Measurements from ENCODE around the gene TTBK2. TPM values are rescaled to one million over a fixed set of nuclear protein-coding genes. Genes with fewer than 3 reads are reported as not detected.

Gene TTBK2
- total RNA-seq, 4 donors from 2014 or later, result 8.8 to 20.3 (median 16.2) TPM

DNA sequence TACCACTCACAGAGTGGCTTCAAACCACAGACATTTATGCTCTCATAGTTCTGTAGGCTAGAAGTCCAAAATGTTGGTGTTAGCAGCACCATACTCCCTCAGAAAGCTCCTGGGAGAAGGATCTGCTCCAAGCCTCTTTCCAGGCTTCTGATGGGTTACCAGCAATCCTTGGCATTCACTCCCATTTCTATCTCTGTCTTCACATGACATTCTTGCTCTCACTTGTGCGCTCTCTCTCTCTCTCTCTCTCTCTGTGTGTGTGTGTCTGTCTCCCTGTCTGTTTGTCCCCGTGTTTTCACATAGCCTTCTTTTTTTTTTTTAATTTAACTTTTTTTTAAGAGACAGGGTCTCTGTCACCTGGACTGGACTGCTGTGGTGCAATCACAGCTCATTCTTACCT lies 209.9 kb downstream of the TTBK2 start:
- no peak for TF ChIP-seq POLR2A (IDR thresholded peaks at IDR 0.05)
- TF ChIP-seq, protein P1, sequence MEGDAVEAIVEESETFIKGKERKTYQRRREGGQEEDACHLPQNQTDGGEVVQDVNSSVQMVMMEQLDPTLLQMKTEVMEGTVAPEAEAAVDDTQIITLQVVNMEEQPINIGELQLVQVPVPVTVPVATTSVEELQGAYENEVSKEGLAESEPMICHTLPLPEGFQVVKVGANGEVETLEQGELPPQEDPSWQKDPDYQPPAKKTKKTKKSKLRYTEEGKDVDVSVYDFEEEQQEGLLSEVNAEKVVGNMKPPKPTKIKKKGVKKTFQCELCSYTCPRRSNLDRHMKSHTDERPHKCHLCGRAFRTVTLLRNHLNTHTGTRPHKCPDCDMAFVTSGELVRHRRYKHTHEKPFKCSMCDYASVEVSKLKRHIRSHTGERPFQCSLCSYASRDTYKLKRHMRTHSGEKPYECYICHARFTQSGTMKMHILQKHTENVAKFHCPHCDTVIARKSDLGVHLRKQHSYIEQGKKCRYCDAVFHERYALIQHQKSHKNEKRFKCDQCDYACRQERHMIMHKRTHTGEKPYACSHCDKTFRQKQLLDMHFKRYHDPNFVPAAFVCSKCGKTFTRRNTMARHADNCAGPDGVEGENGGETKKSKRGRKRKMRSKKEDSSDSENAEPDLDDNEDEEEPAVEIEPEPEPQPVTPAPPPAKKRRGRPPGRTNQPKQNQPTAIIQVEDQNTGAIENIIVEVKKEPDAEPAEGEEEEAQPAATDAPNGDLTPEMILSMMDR (IDR thresholded peaks at IDR 0.05 in 4 of 5, conservative IDR thresholded peaks at IDR 0.05 in 1 of 5), result no peak
- Histone ChIP-seq H3K27me3 (no peaks in the 10 kb centered on the region), H3K9me3 (no peaks in the 10 kb centered on the region), H3K27ac (no peak overlapping the region), H3K4me3 (no peak overlapping the region), H3K4me1 (no peaks in the 10 kb centered on the region), H3K36me3 (no peaks in the 10 kb centered on the region)
- DNase-seq, result no peak
- intact Hi-C loops (cut with DNase I; ENCODE audit: low total_unique reads), result no loop called here
- no peak for ATAC-seq
- in situ Hi-C loops (cut with MboI; ENCODE audit: low sequenced_read_pairs in 4 of 4), result loop anchor here in 1 of 4 donors (5.0 kb wide), 1 partner anchor 217 kb away; no protein-coding TSS in a partner anchor

DNA sequence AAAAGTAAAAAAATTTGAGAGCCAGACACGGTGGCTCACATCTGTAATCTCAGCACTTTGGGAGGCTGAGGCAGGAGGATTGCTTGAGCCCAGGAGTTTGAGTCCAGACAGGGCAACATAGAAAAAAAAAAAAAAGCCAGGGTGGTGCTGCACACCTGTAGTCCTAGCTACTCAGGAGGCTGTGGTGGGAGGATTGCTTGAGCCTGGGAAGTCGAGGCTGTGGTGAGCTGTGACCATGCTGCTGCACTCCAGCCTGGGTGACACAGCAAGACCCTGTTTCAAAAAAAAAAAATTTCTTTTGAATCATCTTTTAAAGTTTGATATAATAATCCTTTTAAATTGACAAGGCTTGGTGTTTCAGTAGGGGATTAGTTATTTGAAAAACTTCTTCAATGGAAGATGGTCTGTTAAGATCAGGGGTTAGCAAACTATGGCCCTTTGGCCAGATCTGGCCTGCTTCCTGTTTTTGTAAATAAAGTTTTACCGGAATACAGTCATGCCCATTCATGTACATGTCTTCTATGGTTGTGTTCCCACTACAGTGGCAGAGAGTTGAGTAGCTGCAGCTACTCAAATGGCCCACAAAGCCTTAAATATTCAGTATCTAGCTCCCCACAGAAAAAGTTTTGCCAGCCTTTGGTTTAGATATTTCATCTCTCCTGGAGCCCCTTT lies 212.6 kb downstream of the TTBK2 start:
- Histone ChIP-seq H3K4me3 (no peak overlapping the region), H3K27me3 (no peaks in the 10 kb centered on the region), H3K9me3 (no peaks in the 10 kb centered on the region), H3K4me1 (no peaks in the 10 kb centered on the region), H3K36me3 (no peaks in the 10 kb centered on the region), H3K27ac (no peak overlapping the region)
- TF ChIP-seq, protein P1 (IDR thresholded peaks at IDR 0.05 in 4 of 5, conservative IDR thresholded peaks at IDR 0.05 in 1 of 5), result no peak
- ATAC-seq (no peak), DNase-seq (no peak)
- intact Hi-C loops (cut with DNase I; ENCODE audit: low total_unique reads), result loop anchor here (10.0 kb wide), 1 partner anchor 497 kb away; no protein-coding TSS in a partner anchor
- in situ Hi-C loops (cut with MboI; ENCODE audit: low sequenced_read_pairs in 4 of 4), result loop anchor here in 2 of 4 donors (5.0 to 10.0 kb wide), 2 partner anchors 217 to 219 kb away; partner anchors contain the start of gene TTBK2 (in 1 of the 2)

- TF ChIP-seq, protein P1 (IDR thresholded peaks at IDR 0.05 in 4 of 5, conservative IDR thresholded peaks at IDR 0.05 in 1 of 5), result no peak
- no peak for TF ChIP-seq POLR2A (IDR thresholded peaks at IDR 0.05)
- H3K4me1 ChIP-seq, result no peaks in the 10 kb centered on the region
- DNase-seq (no peak), ATAC-seq (no peak)
- H3K9me3 ChIP-seq, result no peaks in the 10 kb centered on the region
- intact Hi-C loops (cut with DNase I; ENCODE audit: low total_unique reads) (loop anchor here (10.0 kb wide), 1 partner anchor 498 kb away; no protein-coding TSS in a partner anchor), in situ Hi-C loops (cut with MboI; ENCODE audit: low sequenced_read_pairs in 4 of 4) (loop anchor here in 2 of 4 donors (5.0 to 10.0 kb wide), 2 partner anchors 218 to 220 kb away; partner anchors contain the start of gene TTBK2 (in 1 of the 2))
- no peaks in the 10 kb centered on the region for H3K27me3 ChIP-seq
- no peak overlapping the region for H3K27ac ChIP-seq
- no peaks in the 10 kb centered on the region for H3K36me3 ChIP-seq
- H3K4me3 ChIP-seq, result no peak overlapping the region
These were observed 213.5 kb downstream of the TTBK2 start for GRCh38 chr15:42707068-42707467.

GRCh38 chr15:42705336-42705735 lies 215.2 kb downstream of the TTBK2 start:
- intact Hi-C loops (cut with DNase I; ENCODE audit: low total_unique reads) (loop anchor here (10.0 kb wide), 1 partner anchor 499 kb away; no protein-coding TSS in a partner anchor), in situ Hi-C loops (cut with MboI; ENCODE audit: low sequenced_read_pairs in 4 of 4) (loop anchor here in 2 of 4 donors (5.0 to 10.0 kb wide), 2 partner anchors 219 to 222 kb away; partner anchors contain the start of gene TTBK2 (in 1 of the 2))
- peaks cover 3 to 6% of the 10 kb centered on the region in 2 donors for H3K36me3 ChIP-seq

More at GRCh38 chr15:42705336-42705735, 215.2 kb downstream of the TTBK2 start:
- ATAC-seq, result no peak
- no peak for TF ChIP-seq POLR2A (IDR thresholded peaks at IDR 0.05)
- TF ChIP-seq, protein P1 (IDR thresholded peaks at IDR 0.05 in 4 of 5, conservative IDR thresholded peaks at IDR 0.05 in 1 of 5), result no peak
- no peak overlapping the region for H3K27ac ChIP-seq
- no peaks in the 10 kb centered on the region for H3K27me3 ChIP-seq
- H3K9me3 ChIP-seq, result peaks cover 0 to 8% (median 0%) of the 10 kb centered on the region in 3 donors
- no peak overlapping the region for H3K4me3 ChIP-seq
- no peak for DNase-seq
- H3K4me1 ChIP-seq, result no peaks in the 10 kb centered on the region

All from gastrocnemius medialis (tissue), 4 donors.